ENCODE results near the gene CERS6. TPM values are rescaled to one million over a fixed set of nuclear protein-coding genes. Genes with fewer than 3 reads are reported as not detected.

The CERS6 gene
- total and polyA plus RNA-seq, 4 donors = 4.2 to 20.4 (median 10.1) TPM

- DNase-seq (ENCODE audit: low spot score) = no peak
- TF ChIP-seq ZBTB33 (IDR thresholded peaks at IDR 0.05) (no peak), ATF3 (IDR thresholded peaks at IDR 0.05) (no peak), RAD21 (IDR thresholded peaks at IDR 0.05) (no peak), HNF4A (conservative IDR thresholded peaks at IDR 0.05) (no peak), NR2F2 (IDR thresholded peaks at IDR 0.05) (no peak), RXRA (IDR thresholded peaks at IDR 0.05) (no peak), GABPA (IDR thresholded peaks at IDR 0.05 in 1 of 2, conservative IDR thresholded peaks at IDR 0.05 in 1 of 2) (no peak), TAF1 (conservative IDR thresholded peaks at IDR 0.05) (no peak), REST (IDR thresholded peaks at IDR 0.05) (no peak), HNF4G (IDR thresholded peaks at IDR 0.05) (no peak), EGR1 (IDR thresholded peaks at IDR 0.05; ENCODE audit: low read depth in 2 of 2) (no peak)
- Histone ChIP-seq H3K27ac (ENCODE audit: low read depth in 1 of 2, low read length in 2 of 2) (no peak overlapping the region), H3K27me3 (ENCODE audit: control insufficient read depth in 4 of 4, insufficient read depth in 4 of 4, low read length in 3 of 4) (no peaks in the 10 kb centered on the region), H3K4me1 (ENCODE audit: control insufficient read depth in 4 of 4, insufficient read depth in 4 of 4, low read length in 3 of 4) (no peaks in the 10 kb centered on the region), H3K4me3 (ENCODE audit: low read depth in 1 of 3, low read length in 3 of 3) (no peak overlapping the region), H3K36me3 (ENCODE audit: control insufficient read depth in 4 of 4, insufficient read depth in 3 of 4, low read depth in 1 of 4, low read length in 3 of 4) (no peaks in the 10 kb centered on the region), H3K9me3 (ENCODE audit: control insufficient read depth in 4 of 4, low read length in 3 of 4) (no peaks in the 10 kb centered on the region), H3K9ac (ENCODE audit: low read depth in 1 of 2, low read length in 2 of 2) (no peak overlapping the region)
- 98% methylated on average over 4 of the region's 4 CpGs for WGBS
Observed at GRCh38 chr2:168641636-168642035, 185.6 kb downstream of the CERS6 start.

GRCh38 chr2:168642873-168643272 is 186.8 kb downstream of the CERS6 start:
- Histone ChIP-seq H3K9me3 (ENCODE audit: control insufficient read depth in 4 of 4, low read length in 3 of 4) (no peaks in the 10 kb centered on the region), H3K9ac (ENCODE audit: low read depth in 1 of 2, low read length in 2 of 2) (no peak overlapping the region), H3K27ac (ENCODE audit: low read depth in 1 of 2, low read length in 2 of 2) (no peak overlapping the region), H3K36me3 (ENCODE audit: control insufficient read depth in 4 of 4, insufficient read depth in 3 of 4, low read depth in 1 of 4, low read length in 3 of 4) (no peaks in the 10 kb centered on the region), H3K27me3 (ENCODE audit: control insufficient read depth in 4 of 4, insufficient read depth in 4 of 4, low read length in 3 of 4) (no peaks in the 10 kb centered on the region), H3K4me1 (ENCODE audit: control insufficient read depth in 4 of 4, insufficient read depth in 4 of 4, low read length in 3 of 4) (no peaks in the 10 kb centered on the region), H3K4me3 (ENCODE audit: low read depth in 1 of 3, low read length in 3 of 3) (no peak overlapping the region)
- TF ChIP-seq GABPA (IDR thresholded peaks at IDR 0.05 in 1 of 2, conservative IDR thresholded peaks at IDR 0.05 in 1 of 2) (no peak), ZBTB33 (IDR thresholded peaks at IDR 0.05) (no peak), YY1 (IDR thresholded peaks at IDR 0.05) (no peak), RAD21 (IDR thresholded peaks at IDR 0.05) (no peak), EGR1 (IDR thresholded peaks at IDR 0.05; ENCODE audit: low read depth in 2 of 2) (no peak), JUND (IDR thresholded peaks at IDR 0.05) (no peak), MAX (IDR thresholded peaks at IDR 0.05) (no peak), SP1 (IDR thresholded peaks at IDR 0.05) (no peak), RXRA (IDR thresholded peaks at IDR 0.05) (no peak), ATF3 (IDR thresholded peaks at IDR 0.05) (no peak), FOXA1 (IDR thresholded peaks at IDR 0.05) (no peak), TAF1 (conservative IDR thresholded peaks at IDR 0.05) (no peak), CTCF (IDR thresholded peaks at IDR 0.05; ENCODE audit: low read depth, low read length, missing input control) (no peak), NR2F2 (IDR thresholded peaks at IDR 0.05) (no peak)
- 83% methylated on average over 6 of the region's 6 CpGs for WGBS
- DNase-seq (ENCODE audit: low spot score) = no peak

All from liver (tissue), 9 donors.